Measurements from ENCODE around the gene PARD6G. TPM values are rescaled to one million over a fixed set of nuclear protein-coding genes. Genes with fewer than 3 reads are reported as not detected.

Gene PARD6G
- total and polyA plus RNA-seq, 2 of the 8 experiments (the other 6 are each of a cell fraction or from before 2014, with no cell fraction given): 11.3 to 17.9 TPM

GRCh38 chr18:80176334-80177073, 70.8 kb downstream of the PARD6G start (continued):
- TF ChIP-seq TBP (IDR thresholded peaks at IDR 0.05; ENCODE audit: low read depth, low read length): no peak

Measured in H1 (cell line).